AG09309 (cell line): ENCODE data around the gene RBM6.
"Not testable (repeated sequence)": the region's sequence is repeated elsewhere in the genome, so short reads cannot be mapped to it uniquely, and the experiment has no call there.

Source experiments
- DNase-seq: peaks from one replicate; pipeline ENCODE4 v3.0.0-alpha.2; 2010; ENCODE audit warnings: low read depth
- H3K4me3 ChIP-seq: 2 replicates; pipeline ENCODE4 v1.5.1; 2011; ENCODE audit warnings: mild to moderate bottlenecking, low read depth, low read length, moderate library complexity; ENCODE audit not compliant: control insufficient read depth
- CTCF ChIP-seq: IDR thresholded peaks from 2 replicates; pipeline ENCODE4 v1.5.1; 2011; ENCODE audit warnings: mild to moderate bottlenecking, low read depth, low read length, inconsistent platforms; ENCODE audit not compliant: insufficient read depth, control insufficient read depth; ENCODE audit errors: missing control alignments

Gene RBM6

DNA sequence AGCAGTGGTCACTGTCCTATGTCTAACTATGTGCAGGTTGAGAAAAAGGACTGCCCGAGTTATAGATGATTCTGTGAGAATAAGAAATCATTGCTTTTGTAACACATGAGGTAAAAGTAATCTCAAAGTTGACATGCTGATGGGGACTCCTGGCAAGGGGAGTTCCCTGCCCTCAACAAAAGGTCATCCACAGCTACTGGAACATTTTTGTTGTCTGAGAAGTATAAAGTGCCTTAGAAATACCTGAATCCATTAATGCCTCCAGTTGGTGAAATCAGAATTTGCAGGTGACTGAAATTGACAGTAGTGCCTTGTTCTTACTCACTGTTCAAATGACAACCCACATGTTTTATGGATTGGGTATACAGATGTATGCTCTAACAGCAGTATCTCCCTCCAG, 105.0 kb downstream of the RBM6 start:
- H3K4me3 ChIP-seq: no peak overlapping the region
- DNase-seq: no peak
- TF ChIP-seq CTCF: no peak

DNA sequence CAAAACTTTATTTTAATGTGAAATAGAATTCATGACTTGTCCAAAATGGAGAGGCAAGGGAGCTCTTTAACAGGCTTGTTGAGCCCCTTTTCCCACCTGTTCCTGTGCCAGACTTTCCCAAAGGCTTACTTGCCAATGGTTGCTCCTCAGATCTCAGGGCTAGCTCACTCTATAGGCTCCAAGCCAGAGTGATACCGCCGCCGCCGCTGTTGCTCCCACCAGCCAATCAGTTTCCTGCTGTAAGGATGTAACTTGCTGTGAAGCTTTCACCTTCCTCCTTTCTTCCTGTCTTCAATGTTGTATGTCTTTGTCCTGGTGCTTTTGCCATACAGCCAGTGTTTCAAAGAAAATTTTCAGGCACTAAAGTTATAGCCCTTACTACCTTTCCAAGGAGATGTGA, 107.5 kb downstream of the RBM6 start:
- H3K4me3 ChIP-seq: no peak overlapping the region
- DNase-seq: no peak
- no peak for TF ChIP-seq CTCF

GRCh38 chr3:50050361-50050760, 110.4 kb downstream of the RBM6 start:
- peak; percentile 52 for DNase-seq
- H3K4me3 ChIP-seq: no peak overlapping the region
- no peak for TF ChIP-seq CTCF

GRCh38 chr3:50057756-50058155, 117.8 kb downstream of the RBM6 start:
- DNase-seq: no peak
- TF ChIP-seq CTCF: no peak
- H3K4me3 ChIP-seq: no peak overlapping the region

DNA sequence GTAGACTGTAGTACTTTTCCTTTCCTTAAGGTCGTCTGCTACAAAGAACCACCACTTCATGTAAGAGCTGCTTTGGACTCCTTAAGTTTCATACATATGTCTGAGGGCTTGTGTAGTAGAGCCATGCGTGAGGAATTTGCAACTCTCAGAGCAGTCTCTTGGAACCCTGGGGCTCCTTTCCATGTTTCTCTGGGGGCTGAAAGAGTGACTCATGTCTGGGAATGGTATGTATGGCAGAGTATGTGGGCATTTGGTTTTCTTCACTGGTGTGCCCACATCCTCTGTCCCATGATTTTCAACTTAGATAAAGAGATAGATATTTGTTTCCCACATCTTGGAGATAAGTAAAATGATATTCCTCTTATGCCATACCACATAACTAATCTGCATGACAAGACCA, 128.2 kb downstream of the RBM6 start:
- TF ChIP-seq CTCF: no peak
- H3K4me3 ChIP-seq: no peak overlapping the region
- DNase-seq: peak; percentile 17

GRCh38 chr3:50078091-50078490, 138.1 kb downstream of the RBM6 start:
- no peak for DNase-seq
- H3K4me3 ChIP-seq: no peak overlapping the region
- no peak for TF ChIP-seq CTCF

- H3K4me3 ChIP-seq: no peak overlapping the region
- DNase-seq: no peak
- no peak for TF ChIP-seq CTCF
Measured at GRCh38 chr3:50078622-50079021, 138.7 kb downstream of the RBM6 start.

GRCh38 chr3:50084951-50085350, 145.0 kb downstream of the RBM6 start:
- H3K4me3 ChIP-seq, DNase-seq: not testable (repeated sequence)
